ENCODE results near the gene EXPH5. TPM values are rescaled to one million over a fixed set of nuclear protein-coding genes. Genes with fewer than 3 reads are reported as not detected.

The EXPH5 gene
- total and polyA plus RNA-seq, 9 of the 15 experiments (the other 6 are each of a cell fraction or from before 2014, with no cell fraction given) = 1.3 to 8.5 (median 4.8) TPM

DNA sequence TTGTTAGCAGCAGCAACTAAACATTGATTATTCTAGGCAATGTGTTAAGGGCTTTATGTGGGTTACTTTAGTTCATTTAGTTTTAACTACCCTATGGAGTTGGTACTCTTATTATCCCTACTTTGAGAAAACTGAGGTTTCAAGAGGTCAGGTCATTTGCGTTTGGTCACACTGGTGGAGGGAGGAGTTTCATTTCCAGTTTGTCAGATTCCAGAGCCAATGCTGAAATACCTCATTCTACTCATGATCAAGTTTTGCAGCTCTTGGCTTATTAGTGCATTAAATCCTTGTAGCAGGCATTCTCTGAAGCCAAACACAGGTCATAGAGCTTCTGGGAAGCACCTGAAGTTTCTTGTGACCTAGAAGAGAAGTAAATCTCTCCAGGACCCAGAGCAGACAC is 71.2 kb downstream of the EXPH5 start (continued):
- TF ChIP-seq SAP30 (IDR thresholded peaks at IDR 0.05; ENCODE audit: borderline replicate concordance, insufficient read depth, low read depth, low read length, poor library complexity, severe bottlenecking) (no peak), HMG20B (CRISPR knock-in tag; IDR thresholded peaks at IDR 0.05) (no peak), SAFB (IDR thresholded peaks at IDR 0.05; ENCODE audit: borderline replicate concordance, low read depth, low read length) (no peak), POLR2B (IDR thresholded peaks at IDR 0.05; ENCODE audit: low read depth, partially characterized antibody) (no peak), ZBTB8A (IDR thresholded peaks at IDR 0.05; ENCODE audit: partially characterized antibody) (no peak), ZNF146 (CRISPR knock-in tag; IDR thresholded peaks at IDR 0.05; ENCODE audit: unreplicated experiment) (no peak), RAD51 (IDR thresholded peaks at IDR 0.05; ENCODE audit: borderline replicate concordance, low read depth) (no peak), SMAD3 (CRISPR knock-in tag; conservative IDR thresholded peaks at IDR 0.05) (no peak), BHLHE40 (IDR thresholded peaks at IDR 0.05; ENCODE audit: low read length) (no peak), NBN (IDR thresholded peaks at IDR 0.05; ENCODE audit: low read depth) (no peak)

DNA sequence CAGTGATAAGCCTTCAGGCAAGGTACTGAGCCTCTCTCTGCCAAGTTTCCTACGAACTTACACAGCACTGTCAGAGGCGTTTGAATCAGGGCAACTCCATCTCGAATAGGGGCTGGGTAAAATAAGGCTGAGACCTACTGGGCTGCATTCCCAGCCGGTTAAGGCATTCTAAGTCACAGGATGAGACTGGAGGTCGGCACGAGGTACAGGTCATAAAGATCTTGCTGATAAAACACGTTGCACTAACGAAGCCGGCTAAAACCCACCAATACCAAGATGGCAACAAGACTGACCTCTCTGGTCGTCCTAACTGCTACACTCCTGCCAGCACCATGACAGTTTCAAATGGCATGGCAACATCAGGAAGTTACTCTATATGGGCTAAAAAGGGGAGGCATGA is 75.0 kb downstream of the EXPH5 start:
- Histone ChIP-seq H2AFZ (ENCODE audit: low read depth, low read length) (no peak overlapping the region), H3K79me2 (ENCODE audit: control insufficient read depth, insufficient read depth, low read length) (no peaks in the 10 kb centered on the region), H3K36me3 (ENCODE audit: control insufficient read depth, insufficient read depth, low read length) (peaks cover 14% of the 10 kb centered on the region), H3K4me2 (ENCODE audit: insufficient read depth, low read length) (no peak overlapping the region), H3K27ac (ENCODE audit: extremely low read depth, low read depth, low read length) (no peak overlapping the region), H3K9ac (ENCODE audit: insufficient read depth in 1 of 2, low read depth in 2 of 2, low read length in 2 of 2) (no peak overlapping the region), H3K4me3 (no peak overlapping the region), H4K20me1 (replicated peaks; ENCODE audit: control insufficient read depth, insufficient read depth, low read length) (no peaks in the 10 kb centered on the region), H3K9me3 (replicated peaks; ENCODE audit: control insufficient read depth, insufficient read depth, low read depth, low read length) (no peaks in the 10 kb centered on the region), H3K9me1 (ENCODE audit: control insufficient read depth, insufficient read depth, low read length) (no peaks in the 10 kb centered on the region), H3K4me1 (replicated peaks in 1 of 2; ENCODE audit: control insufficient read depth in 2 of 2, insufficient read depth in 2 of 2, low read length in 2 of 2) (no peaks in the 10 kb centered on the region), H3K27me3 (ENCODE audit: control insufficient read depth in 2 of 2, insufficient read depth in 2 of 2, low read length in 2 of 2) (no peaks in the 10 kb centered on the region)
- FAIRE-seq = no peak
- intact Hi-C loops (cut with micrococcal nuclease) (no loop called here), in situ Hi-C loops (cut with MboI) (no loop called here)
- no TSS peak for BruUV-seq (replicated peaks)
- CTCF ChIA-PET (ENCODE audit: low intra/inter-chr PET ratio) = no interaction called here
- POLR2A ChIA-PET = no interaction called here
- TF ChIP-seq, protein P1, sequence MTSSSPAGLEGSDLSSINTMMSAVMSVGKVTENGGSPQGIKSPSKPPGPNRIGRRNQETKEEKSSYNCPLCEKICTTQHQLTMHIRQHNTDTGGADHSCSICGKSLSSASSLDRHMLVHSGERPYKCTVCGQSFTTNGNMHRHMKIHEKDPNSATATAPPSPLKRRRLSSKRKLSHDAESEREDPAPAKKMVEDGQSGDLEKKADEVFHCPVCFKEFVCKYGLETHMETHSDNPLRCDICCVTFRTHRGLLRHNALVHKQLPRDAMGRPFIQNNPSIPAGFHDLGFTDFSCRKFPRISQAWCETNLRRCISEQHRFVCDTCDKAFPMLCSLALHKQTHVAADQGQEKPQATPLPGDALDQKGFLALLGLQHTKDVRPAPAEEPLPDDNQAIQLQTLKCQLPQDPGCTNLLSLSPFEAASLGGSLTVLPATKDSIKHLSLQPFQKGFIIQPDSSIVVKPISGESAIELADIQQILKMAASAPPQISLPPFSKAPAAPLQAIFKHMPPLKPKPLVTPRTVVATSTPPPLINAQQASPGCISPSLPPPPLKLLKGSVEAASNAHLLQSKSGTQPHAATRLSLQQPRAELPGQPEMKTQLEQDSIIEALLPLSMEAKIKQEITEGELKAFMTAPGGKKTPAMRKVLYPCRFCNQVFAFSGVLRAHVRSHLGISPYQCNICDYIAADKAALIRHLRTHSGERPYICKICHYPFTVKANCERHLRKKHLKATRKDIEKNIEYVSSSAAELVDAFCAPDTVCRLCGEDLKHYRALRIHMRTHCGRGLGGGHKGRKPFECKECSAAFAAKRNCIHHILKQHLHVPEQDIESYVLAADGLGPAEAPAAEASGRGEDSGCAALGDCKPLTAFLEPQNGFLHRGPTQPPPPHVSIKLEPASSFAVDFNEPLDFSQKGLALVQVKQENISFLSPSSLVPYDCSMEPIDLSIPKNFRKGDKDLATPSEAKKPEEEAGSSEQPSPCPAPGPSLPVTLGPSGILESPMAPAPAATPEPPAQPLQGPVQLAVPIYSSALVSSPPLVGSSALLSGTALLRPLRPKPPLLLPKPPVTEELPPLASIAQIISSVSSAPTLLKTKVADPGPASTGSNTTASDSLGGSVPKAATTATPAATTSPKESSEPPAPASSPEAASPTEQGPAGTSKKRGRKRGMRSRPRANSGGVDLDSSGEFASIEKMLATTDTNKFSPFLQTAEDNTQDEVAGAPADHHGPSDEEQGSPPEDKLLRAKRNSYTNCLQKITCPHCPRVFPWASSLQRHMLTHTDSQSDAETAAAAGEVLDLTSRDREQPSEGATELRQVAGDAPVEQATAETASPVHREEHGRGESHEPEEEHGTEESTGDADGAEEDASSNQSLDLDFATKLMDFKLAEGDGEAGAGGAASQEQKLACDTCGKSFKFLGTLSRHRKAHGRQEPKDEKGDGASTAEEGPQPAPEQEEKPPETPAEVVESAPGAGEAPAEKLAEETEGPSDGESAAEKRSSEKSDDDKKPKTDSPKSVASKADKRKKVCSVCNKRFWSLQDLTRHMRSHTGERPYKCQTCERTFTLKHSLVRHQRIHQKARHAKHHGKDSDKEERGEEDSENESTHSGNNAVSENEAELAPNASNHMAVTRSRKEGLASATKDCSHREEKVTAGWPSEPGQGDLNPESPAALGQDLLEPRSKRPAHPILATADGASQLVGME (CRISPR knock-in tag; IDR thresholded peaks at IDR 0.05) = no peak
- DNase-seq (ENCODE audit: extremely low read depth in 1 of 4, low spot score in 3 of 4) = no peak
- 57% methylated on average over 10 of the region's 10 CpGs for WGBS (ENCODE audit: insufficient coverage, low coverage, missing lambda C conversion rate)
- no peak for ATAC-seq
